LNCaP clone FGC (cell line): Measurements from ENCODE around the gene TRMT1.

Source experiments
- DNase-seq: peaks from one replicate; pipeline ENCODE4 v3.0.0-alpha.2; 2011; ENCODE audit warnings: low read depth
- H3K4me3 ChIP-seq: 2 replicates; pipeline ENCODE4 v1.5.1; 2011; ENCODE audit warnings: mild to moderate bottlenecking, low read depth, low read length, control low read depth
- TF ChIP-seq, protein P1 (sequence below): IDR thresholded peaks from 2 replicates; pipeline ENCODE4 v1.5.1; 2012; ENCODE audit warnings: mild to moderate bottlenecking; ENCODE audit not compliant: control insufficient read depth, insufficient read depth; ENCODE audit errors: extremely low read depth

The TRMT1 gene

GRCh38 chr19:13071444-13072187 is 44.9 kb downstream of the TRMT1 start:
- no peak for DNase-seq
- H3K4me3 ChIP-seq = no peak overlapping the region
- TF ChIP-seq, protein P1, sequence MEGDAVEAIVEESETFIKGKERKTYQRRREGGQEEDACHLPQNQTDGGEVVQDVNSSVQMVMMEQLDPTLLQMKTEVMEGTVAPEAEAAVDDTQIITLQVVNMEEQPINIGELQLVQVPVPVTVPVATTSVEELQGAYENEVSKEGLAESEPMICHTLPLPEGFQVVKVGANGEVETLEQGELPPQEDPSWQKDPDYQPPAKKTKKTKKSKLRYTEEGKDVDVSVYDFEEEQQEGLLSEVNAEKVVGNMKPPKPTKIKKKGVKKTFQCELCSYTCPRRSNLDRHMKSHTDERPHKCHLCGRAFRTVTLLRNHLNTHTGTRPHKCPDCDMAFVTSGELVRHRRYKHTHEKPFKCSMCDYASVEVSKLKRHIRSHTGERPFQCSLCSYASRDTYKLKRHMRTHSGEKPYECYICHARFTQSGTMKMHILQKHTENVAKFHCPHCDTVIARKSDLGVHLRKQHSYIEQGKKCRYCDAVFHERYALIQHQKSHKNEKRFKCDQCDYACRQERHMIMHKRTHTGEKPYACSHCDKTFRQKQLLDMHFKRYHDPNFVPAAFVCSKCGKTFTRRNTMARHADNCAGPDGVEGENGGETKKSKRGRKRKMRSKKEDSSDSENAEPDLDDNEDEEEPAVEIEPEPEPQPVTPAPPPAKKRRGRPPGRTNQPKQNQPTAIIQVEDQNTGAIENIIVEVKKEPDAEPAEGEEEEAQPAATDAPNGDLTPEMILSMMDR = no peak

DNA sequence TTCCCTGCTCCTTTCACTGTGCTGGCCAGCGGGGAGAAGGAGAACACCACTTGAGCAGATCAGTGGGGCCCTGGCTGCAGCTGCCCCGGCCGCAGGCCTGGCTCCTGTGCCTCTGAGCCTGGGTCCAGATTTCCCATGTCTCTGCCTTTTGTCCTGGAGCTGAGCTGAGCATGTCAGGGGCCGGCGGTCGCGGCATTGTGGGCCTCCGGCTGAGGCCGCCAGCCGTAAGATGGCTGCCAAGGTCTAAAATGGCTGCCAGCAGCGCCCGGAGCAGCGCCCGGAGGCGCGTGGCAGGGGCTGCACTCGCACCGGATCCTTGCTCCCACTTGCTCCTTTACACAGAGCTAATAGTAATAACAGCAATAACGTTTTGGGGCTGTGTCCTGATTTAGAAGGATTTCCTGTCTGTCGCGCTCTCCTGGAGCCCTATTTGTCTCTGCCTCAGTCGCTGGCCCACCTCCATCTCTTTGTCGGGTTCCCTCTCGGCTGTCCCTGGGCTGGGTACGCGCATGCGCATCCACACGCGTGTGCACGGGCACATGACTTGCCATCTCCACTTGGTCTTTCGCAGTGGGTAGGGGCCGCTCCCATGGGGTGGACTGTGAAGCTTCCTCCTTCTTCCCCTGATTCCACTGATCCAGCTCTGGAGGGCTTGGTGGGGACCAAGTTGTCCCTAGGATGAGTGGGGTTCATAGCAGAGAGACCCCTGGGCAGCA is 46.0 kb downstream of the TRMT1 start:
- no peak overlapping the region for H3K4me3 ChIP-seq
- no peak for DNase-seq
- TF ChIP-seq, protein P1 = no peak

DNA sequence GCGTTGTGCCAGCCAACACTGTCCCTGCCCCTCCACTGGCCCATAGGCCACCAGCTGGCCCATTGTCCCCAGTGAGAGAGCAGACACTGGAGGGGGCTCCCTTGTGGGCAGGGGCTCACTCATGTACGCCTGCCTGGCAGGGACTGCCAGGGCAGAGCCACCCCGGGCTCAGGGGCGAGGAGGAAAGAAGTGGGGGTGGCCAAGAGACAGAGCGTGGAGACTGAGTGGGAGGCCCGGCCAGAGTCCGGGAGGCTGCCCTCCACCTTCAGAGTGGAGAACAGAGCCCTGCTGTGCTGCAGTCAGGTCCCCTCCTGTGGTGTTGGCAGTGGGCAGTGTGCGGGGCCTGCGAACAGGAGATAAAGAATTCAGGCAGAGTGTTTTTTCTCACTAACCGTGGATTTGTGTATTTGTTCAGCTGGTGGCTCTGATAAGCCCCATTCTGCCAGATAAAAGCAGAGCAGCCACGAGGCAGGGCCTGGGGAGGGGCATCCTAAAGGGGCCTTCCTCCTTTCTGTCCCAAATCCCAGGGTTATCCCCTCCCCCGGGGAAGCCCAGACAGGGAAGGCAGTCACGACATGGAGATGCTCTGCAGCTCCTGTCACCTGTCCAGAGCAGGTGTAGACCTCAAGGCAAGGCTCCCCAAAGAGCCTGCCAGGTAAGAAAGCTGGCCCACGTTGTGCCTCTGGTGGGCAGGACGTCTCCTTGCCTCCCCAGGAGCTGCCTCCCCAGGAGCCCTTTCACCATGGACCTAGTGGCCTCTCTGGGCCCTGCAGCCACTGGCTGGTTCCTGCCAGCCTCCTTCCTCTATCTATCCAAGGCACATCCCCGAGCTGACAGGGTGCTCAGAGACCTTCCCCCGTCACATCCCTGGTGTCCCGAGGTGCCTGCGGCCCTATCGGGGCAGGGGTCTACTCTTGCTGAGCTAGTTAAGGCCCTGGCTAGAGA is 46.9 kb downstream of the TRMT1 start:
- TF ChIP-seq, protein P1 = no peak
- DNase-seq = no peak
- no peak overlapping the region for H3K4me3 ChIP-seq

GRCh38 chr19:13068085-13068846 is 48.3 kb downstream of the TRMT1 start:
- TF ChIP-seq, protein P1 = no peak
- H3K4me3 ChIP-seq = no peak overlapping the region
- DNase-seq = no peak

- no peak for DNase-seq
- TF ChIP-seq, protein P1 = no peak
- H3K4me3 ChIP-seq = no peak overlapping the region
Measured at GRCh38 chr19:13066933-13067807, 49.4 kb downstream of the TRMT1 start.
